ENCODE results near the gene PIMREG.

PIMREG gene

GRCh38 chr17:6474906-6475305 is 30.7 kb downstream of the PIMREG start:
- TF ChIP-seq CTCF (conservative IDR thresholded peaks at IDR 0.05; ENCODE audit: low read length), result no peak
- DNase-seq (ENCODE audit: low read depth), result no peak
- H3K4me3 ChIP-seq (ENCODE audit: low read length), result no peak overlapping the region

GRCh38 chr17:6475411-6475810 is 31.2 kb downstream of the PIMREG start:
- no peak for TF ChIP-seq CTCF (conservative IDR thresholded peaks at IDR 0.05; ENCODE audit: low read length)
- DNase-seq (ENCODE audit: low read depth), result no peak
- H3K4me3 ChIP-seq (ENCODE audit: low read length), result no peak overlapping the region

DNA sequence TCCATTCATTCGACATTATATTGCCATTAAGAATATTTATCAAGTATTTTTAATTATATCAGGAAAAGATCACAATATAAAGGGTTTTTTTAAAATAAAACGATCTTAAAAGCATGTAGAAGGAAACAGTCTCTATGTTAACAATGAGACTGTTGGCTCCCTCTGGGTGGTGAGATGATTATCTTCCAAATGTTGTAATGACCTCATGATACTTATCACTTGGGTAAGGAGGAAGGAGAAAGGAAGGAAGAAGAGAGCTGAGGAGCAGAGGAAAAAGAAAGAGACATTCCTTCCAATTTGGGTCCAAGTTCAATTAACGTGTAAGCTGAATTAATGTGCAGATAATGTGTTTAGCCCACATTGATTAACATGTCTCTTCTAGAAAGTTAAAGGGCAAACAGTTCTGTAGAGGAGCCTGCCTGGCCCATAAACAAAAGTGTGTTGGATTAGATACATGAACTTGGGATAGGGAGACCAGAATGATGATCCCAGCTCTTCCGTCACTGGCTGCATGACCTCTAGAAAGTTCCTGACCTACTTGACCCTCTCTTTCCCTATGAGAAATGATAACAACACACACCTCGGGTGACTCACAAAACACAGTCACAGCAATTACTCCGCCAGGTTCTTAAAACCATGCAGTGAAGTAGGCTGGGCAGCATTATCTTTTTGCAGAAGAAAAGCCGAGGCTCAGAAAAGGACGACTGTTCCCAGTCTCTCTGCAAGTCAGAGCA is 32.0 kb downstream of the PIMREG start:
- TF ChIP-seq CTCF (conservative IDR thresholded peaks at IDR 0.05; ENCODE audit: low read length), result no peak
- H3K4me3 ChIP-seq (ENCODE audit: low read length), result no peak overlapping the region
- no peak for DNase-seq (ENCODE audit: low read depth)

- no peak for DNase-seq (ENCODE audit: low read depth)
- TF ChIP-seq CTCF (conservative IDR thresholded peaks at IDR 0.05; ENCODE audit: low read length), result no peak
- H3K4me3 ChIP-seq (ENCODE audit: low read length), result no peak overlapping the region
Measured at GRCh38 chr17:6476810-6477179, 32.5 kb downstream of the PIMREG start.

DNA sequence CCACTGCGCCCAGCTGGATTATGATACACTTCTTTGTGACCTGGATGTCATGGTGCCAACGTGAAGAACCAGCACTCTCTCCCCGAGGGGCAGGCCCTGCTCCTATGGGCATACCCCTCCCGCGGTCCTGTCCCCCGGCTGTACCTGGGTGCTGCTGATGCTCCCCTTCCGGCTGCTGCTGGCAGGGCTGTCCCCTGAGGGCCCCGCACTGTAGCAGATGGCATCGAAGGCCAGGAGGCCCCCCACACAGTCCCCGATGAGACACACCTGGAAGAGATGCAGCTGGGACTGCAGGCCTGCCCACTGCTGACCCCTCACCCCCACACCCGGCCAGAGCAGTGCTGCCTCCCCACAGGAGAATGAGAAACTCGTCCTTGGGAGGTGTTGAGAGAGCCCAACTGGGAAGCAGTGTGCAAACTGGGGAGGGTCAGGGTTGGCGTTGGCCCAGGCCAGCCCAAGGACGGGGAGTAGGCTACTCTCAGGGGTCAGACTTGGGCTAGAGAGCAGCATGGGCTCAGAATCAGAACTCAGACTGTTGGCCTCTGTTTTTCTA is 33.7 kb downstream of the PIMREG start:
- H3K4me3 ChIP-seq (ENCODE audit: low read length), result no peak overlapping the region
- no peak for TF ChIP-seq CTCF (conservative IDR thresholded peaks at IDR 0.05; ENCODE audit: low read length)
- no peak for DNase-seq (ENCODE audit: low read depth)

DNA sequence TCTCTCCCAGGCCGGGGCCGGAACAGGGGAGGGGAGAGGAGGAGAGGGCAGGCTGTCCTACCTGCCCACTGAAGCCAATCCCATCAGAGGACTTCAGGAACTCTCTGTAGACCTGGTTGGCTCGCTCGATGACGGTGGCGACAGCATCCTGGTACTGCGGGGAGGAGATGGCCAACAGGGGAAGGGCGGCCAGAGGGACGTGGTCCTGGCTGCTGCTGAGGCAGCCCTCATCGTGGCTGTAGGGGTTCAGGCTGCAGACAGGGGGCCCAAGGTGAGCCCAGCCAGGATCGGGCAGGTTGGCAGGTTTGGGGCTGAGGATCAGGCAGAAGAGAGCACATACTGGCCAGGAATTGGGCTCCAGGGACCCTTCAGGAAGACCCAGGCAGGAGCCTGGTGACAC is 34.2 kb downstream of the PIMREG start:
- no peak for TF ChIP-seq CTCF (conservative IDR thresholded peaks at IDR 0.05; ENCODE audit: low read length)
- DNase-seq (ENCODE audit: low read depth), result no peak
- H3K4me3 ChIP-seq (ENCODE audit: low read length), result no peak overlapping the region

DNA sequence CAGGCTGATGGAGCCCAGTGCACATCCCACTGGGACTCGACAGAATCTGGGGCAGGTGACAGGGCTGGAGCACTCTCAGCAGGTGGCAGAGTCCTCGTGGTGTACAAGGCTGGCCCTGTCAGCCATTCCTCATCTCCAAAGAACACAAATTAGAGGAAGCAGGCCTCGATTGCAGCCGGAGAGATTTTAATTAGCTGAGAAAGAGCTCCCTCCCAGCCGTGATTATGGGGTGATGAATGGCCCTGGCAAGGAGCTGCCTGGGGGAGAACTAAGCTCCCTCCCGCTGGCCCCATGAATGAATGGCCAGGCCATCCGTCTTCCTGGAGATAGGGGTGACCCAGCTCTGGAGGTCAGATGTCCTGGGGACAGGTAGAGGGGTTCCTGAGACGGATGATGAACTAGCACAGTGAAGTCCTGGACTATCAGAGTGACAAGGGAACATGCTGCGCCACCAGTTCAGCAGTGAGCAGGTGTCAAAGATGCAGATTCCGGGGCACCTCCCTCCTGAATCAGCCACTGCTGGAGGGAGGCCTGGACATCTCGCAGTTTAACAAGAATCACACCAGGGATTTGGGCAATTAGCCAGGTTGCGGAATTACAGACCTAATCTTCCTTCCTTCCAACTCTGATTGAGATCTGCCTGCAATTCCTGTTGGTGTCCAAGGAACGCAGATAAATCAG is 35.5 kb downstream of the PIMREG start:
- TF ChIP-seq CTCF (conservative IDR thresholded peaks at IDR 0.05; ENCODE audit: low read length), result no peak
- no peak for DNase-seq (ENCODE audit: low read depth)

More for the DNA sequence above, 35.5 kb downstream of the PIMREG start:
- H3K4me3 ChIP-seq (ENCODE audit: low read length), result no peak overlapping the region
